T-helper 22 cell (primary cell): ENCODE results near the gene IKZF3.
A peak's percentile ranks its signal among the peaks of the same experiment; 100 is the strongest.
"Not testable (repeated sequence)": the region's sequence is repeated elsewhere in the genome, so short reads cannot be mapped to it uniquely, and the experiment has no call there.

ENCODE experiments used
- DNase-seq: peaks from one replicate; pipeline ENCODE4 v3.0.0-alpha.2; 2020; ENCODE audit warnings: low read depth

The IKZF3 gene

GRCh38 chr17:39755554-39756379, 108.3 kb downstream of the IKZF3 start:
- DNase-seq: peak; percentile 52

DNA sequence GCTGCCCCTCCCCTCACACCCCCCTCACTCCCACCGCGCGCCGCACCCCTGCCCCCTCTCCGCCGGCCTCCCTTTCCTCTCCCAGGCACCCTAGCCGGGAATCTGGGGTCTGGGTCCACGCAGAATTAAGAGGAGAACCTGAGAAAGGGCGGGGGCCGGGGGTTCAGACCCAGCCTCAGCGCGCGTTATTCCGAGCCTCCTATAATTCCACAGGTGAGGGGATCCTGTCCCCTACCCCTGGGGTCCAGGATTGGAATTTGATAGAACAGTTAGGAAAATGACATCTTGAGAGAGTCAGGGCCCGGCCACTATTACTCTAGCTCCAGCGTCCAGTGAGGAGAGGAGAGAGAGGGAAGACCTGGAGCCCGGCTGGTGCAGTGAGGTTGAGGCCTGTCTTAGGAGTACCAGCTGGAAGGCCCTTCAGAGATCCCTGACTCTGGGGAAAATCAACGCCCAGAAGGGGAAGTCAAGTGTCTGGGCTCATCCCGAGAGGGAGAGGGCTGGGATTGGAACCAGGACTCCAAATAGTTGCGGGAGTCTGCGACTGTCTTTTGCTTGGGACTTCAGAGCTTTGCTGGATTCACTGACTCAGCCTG, 109.1 kb downstream of the IKZF3 start:
- no peak for DNase-seq

GRCh38 chr17:39754161-39754957, 109.8 kb downstream of the IKZF3 start:
- peak; percentile 94 for DNase-seq

DNA sequence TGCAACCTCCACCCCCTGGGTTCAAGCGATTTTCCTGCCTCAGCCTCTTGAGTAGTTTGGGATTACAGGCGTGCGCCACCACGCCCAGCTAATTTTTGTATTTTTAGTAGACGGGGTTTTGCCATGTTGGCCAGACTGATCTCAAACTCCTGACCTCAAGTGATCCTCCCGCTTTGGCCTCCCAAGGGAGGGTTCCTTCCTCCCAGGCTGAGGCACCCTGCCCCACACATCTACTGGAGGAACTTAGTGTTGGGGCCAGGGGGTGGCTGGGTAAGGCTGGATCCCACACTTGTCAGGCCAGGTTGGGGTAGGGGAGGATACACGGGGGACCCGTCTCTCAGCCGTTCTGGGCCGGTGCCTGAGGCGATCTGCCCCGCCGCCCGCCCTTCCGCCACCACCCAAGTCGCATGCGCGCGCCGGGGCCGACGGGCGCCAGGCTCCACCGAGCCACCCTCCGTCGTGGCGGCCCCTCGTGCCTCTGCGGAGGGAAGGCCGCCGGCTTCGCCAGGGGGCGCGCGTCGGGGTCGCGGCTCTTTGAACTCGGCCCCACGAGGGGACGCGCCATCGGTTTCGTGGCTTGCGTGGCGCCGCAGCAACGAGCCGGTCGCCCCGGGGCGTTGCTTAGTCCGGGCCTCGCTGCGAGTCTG, 110.5 kb downstream of the IKZF3 start:
- peak; percentile 54 for DNase-seq

GRCh38 chr17:39752241-39752881, 111.8 kb downstream of the IKZF3 start:
- no peak for DNase-seq

DNA sequence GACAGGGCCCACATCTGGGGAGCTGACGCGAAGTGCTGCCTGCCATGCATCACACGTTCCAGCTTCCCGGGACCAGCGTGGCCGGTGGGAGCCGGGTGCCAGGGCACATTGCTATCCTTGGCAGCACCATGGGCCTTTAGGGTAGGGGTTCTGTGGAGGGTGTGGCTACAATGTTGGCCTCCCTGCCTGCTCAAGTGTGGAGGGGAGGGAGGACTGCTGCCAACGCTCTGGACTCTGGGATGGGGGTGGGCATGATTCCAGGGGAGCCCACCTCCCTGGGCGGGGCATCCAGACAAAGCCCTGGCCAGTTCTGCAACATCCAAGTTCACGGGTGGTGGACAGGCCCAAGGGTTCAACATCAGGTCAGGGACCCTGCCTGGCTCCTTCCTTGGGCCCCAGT, 112.5 kb downstream of the IKZF3 start:
- DNase-seq: no peak

GRCh38 chr17:39751016-39751543, 113.0 kb downstream of the IKZF3 start:
- no peak for DNase-seq

DNA sequence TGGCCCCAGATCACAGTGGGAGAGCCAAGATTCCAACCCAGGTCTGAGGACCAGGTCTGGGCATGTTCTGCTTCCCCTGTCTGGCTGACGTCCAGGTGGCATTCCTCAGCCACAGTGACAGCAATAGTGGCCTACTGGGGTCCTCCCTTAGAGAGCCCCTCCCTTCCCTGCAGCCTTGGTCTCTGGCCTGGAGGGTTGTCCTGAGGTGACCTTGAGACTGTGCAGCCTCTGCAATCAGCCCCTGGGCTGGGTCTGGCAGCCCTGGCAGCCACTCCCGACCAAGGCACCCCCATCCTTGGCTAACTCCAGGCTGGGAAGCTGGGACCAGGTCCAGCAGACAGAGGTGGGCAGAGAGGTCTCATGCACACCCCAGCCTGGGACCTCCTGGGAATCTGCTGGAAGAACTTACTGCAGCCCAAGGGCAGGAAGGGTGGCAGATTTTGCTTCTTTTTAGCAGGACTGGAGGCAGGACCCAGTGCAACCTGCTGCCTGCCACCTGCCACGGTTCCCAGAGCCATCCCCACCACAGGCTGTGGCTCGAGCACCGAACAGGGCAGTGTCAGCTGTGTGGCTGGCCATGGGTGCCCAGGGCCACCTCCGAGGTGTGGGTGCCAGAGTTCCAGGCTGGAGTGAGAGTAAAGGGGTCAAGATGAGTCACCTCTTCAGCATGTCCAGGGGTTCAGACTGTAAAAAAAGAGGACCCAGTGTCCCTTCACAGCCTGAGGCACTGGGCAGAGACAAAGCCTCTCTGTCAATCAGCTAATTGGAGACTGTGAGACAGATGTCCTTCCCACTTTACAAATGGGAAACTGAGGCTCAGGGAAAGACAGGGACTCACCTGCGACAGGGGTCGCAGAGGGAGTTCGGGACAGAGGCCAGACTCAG, 113.7 kb downstream of the IKZF3 start:
- DNase-seq: no peak

GRCh38 chr17:39748444-39749034, 115.6 kb downstream of the IKZF3 start:
- not testable (repeated sequence) for DNase-seq

GRCh38 chr17:39747745-39748144, 116.4 kb downstream of the IKZF3 start:
- DNase-seq: no peak

- DNase-seq: no peak
Observed at GRCh38 chr17:39746145-39746461, 118.0 kb downstream of the IKZF3 start.

- DNase-seq: no peak
Observed at GRCh38 chr17:39745335-39746144, 118.6 kb downstream of the IKZF3 start.

DNA sequence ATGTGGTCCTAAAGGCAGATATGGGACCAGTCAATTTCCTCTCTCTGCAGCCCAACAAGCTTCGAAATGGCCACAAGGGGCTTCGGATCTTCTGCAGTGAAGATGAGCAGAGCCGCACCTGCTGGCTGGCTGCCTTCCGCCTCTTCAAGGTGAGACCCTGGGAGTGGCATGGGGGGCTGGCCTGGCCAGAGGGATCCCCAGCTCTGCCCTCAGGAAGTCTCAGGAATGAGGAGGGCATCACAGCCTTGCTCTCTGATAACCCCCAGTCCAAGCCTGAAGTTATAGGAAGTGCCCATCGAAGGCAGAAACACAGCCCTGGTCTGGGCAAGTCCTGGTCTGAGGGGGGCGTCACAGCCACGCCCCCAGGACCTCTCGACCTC, 119.3 kb downstream of the IKZF3 start:
- no peak for DNase-seq

DNA sequence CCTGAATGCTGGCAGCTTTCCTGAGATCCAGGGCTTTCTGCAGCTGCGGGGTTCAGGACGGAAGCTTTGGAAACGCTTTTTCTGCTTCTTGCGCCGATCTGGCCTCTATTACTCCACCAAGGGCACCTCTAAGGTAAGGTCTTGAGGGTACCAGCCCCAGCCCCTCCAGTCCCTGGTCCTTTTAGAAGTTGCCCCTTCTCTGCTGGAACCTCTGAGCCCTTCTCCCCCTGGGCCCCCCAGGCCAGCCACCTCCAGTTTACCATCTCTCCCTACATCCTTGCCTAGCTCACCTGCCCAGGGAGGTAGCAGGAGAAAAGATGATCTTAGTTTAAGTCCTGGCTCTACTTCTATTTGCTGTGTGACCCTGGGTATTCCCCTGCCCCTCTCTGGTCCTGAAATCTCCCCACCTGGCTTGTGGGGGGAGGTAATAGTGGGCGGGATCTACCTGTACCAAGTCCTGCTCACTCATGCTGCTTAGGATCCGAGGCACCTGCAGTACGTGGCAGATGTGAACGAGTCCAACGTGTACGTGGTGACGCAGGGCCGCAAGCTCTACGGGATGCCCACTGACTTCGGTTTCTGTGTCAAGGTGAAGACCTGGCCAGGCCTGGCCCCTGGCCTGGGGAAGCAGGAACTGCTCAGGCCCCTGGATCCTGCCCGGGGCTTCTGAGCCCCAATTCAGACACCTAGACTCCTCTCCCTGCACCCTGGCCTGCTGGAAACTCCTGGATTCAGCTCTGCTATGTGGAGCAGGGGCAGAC, 119.9 kb downstream of the IKZF3 start:
- no peak for DNase-seq

DNA sequence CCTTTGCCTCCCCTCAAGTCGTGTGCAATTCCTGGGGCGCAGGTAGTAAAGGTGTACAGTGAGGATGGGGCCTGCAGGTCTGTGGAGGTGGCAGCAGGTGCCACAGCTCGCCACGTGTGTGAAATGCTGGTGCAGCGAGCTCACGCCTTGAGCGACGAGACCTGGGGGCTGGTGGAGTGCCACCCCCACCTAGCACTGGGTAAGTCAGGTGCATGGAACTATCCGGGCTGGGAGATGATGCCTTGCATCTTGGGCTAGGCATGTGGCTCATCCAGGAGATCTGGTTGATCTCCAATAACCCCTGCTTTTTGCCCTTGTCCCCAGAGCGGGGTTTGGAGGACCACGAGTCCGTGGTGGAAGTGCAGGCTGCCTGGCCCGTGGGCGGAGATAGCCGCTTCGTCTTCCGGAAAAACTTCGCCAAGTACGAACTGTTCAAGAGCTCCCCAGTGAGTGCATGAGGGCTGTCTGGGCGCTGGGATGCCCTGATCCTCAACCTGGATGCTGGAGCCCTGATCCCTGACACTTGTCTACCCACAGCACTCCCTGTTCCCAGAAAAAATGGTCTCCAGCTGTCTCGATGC, 121.2 kb downstream of the IKZF3 start:
- DNase-seq: no peak

DNA sequence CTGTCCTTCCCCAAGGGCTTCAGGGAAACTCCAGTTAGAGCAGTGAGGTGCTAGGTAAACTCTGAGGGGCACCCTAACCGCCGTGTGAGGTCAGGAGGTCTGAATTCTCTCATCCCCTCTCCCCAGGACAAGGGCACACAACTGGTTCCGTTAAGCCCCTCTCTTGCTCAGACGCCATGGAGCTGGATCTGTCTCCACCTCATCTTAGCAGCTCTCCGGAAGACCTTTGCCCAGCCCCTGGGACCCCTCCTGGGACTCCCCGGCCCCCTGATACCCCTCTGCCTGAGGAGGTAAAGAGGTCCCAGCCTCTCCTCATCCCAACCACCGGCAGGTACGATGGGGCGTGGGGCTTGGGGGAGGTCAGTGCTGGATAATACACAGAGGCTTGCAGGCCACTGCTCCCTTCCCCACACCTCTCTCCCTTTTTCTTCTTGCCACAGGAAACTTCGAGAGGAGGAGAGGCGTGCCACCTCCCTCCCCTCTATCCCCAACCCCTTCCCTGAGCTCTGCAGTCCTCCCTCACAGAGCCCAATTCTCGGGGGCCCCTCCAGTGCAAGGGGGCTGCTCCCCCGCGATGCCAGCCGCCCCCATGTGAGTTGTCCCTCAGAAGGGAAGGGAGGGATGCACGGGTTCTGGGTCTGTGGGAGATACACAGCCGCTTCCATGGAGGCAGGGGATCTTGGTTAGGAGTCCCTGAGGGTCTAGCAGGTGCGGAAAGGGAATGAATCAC, 121.8 kb downstream of the IKZF3 start:
- DNase-seq: no peak

DNA sequence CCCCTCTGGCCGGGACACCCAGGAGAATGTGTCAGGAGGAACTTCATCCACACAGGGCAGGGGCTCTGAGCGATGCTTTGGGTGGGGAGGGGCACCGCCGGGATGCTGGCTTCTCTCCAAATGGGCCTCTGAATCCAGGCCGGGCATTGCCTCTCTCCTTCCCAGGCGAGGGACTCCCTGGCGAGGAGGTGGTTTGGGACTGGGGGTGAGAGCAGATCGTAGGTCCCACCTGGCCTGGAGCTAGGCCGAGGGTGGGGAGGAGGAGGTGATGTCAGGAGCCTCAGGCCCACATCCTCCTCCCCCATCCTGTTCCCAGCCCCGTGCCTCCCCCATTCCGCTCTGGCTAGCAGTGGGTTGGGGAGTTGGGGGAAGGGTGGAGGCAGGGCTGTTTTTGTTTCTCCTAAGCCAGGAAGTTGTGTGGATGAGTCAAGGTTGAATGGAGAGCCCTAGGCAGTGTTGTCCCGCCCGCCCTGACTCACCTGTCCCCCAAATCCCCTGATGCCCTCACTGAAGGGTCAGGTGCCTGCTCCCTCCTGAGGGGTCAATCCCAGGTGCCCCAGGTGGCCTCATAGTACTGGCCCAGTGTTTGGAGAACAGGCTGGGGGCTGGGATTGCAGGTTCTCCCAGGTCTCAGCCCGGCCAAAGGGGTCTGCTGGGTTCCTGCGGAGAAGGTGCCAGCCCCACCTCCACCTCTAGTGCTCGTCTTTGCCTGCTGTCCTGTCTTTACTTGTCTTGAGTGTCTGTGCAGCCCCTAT, 123.6 kb downstream of the IKZF3 start:
- no peak for DNase-seq
